ENCODE results near the gene PCNX4. TPM values are rescaled to one million over a fixed set of nuclear protein-coding genes. Genes with fewer than 3 reads are reported as not detected.

The PCNX4 gene
- total and polyA plus RNA-seq, 2 experiments from 2014 or later, result 22.9 to 77.5 TPM

GRCh38 chr14:60133487-60133886 lies 41.8 kb downstream of the PCNX4 start:
- H3K27ac Mint-ChIP-seq, result no peak overlapping the region
- peaks cover 1% of the 10 kb centered on the region for H3K27me3 Mint-ChIP-seq (ENCODE audit: insufficient read depth, low read depth, poor library complexity)
- no peaks in the 10 kb centered on the region for H3K36me3 ChIP-seq (ENCODE audit: insufficient read depth)
- ATAC-seq (no peak), DNase-seq (ENCODE audit: low spot score) (no peak)
- no peak overlapping the region for H3K4me3 Mint-ChIP-seq
- H3F3A ChIP-seq (replicated peaks; ENCODE audit: low read depth), result no peaks in the 10 kb centered on the region
- no peak overlapping the region for H3K27ac ChIP-seq (ENCODE audit: low read depth)
- H3K9me2 ChIP-seq (ENCODE audit: insufficient read depth), result no peaks in the 10 kb centered on the region
- no peaks in the 10 kb centered on the region for H4K20me1 ChIP-seq (replicated peaks; ENCODE audit: insufficient read depth)
- peaks cover 1% of the 10 kb centered on the region; the same call in 1 of the 3 replicates for H3K36me3 Mint-ChIP-seq (ENCODE audit: low read depth)
- no peak overlapping the region for H3K4me3 ChIP-seq
- H2AFZ ChIP-seq, result no peak overlapping the region
- no peak for TF ChIP-seq EZH2phosphoT487 (IDR thresholded peaks at IDR 0.05; ENCODE audit: unreplicated experiment)
- TF ChIP-seq ZNF462 (CRISPR knock-in tag; IDR thresholded peaks at IDR 0.05), result no peak
- TF ChIP-seq CREB1 (CRISPR knock-in tag; IDR thresholded peaks at IDR 0.05; ENCODE audit: low read depth), result no peak
- no peak for TF ChIP-seq JUNB (IDR thresholded peaks at IDR 0.05; ENCODE audit: unreplicated experiment)
- TF ChIP-seq POLR2AphosphoS5 (IDR thresholded peaks at IDR 0.05; ENCODE audit: low read depth), result no peak
- TF ChIP-seq ETS1 (IDR thresholded peaks at IDR 0.05), result no peak
- TF ChIP-seq REST (IDR thresholded peaks at IDR 0.05; ENCODE audit: unreplicated experiment), result no peak
- TF ChIP-seq STAT1 (IDR thresholded peaks at IDR 0.05; ENCODE audit: unreplicated experiment), result no peak
- TF ChIP-seq EZH2 (IDR thresholded peaks at IDR 0.05; ENCODE audit: low read depth, unreplicated experiment), result no peak
- no peak for TF ChIP-seq CTCF (conservative IDR thresholded peaks at IDR 0.05; ENCODE audit: low read depth in 2 of 2)
- TF ChIP-seq ZNF114 (CRISPR knock-in tag; IDR thresholded peaks at IDR 0.05), result no peak
- no peak for TF ChIP-seq ZNF331 (CRISPR knock-in tag; IDR thresholded peaks at IDR 0.05; ENCODE audit: low read depth)
- no peak for TF ChIP-seq NANOG (IDR thresholded peaks at IDR 0.05; ENCODE audit: borderline replicate concordance)
- peaks cover 5% of the 10 kb centered on the region; the same call in 1 of the 3 replicates for H3K4me1 Mint-ChIP-seq
- H3K9me3 Mint-ChIP-seq, result no peaks in the 10 kb centered on the region
- no peaks in the 10 kb centered on the region for H3K79me2 ChIP-seq (replicated peaks; ENCODE audit: insufficient read depth)
- H3K4me1 ChIP-seq (ENCODE audit: insufficient read depth), result no peaks in the 10 kb centered on the region
- H3K27me3 ChIP-seq (ENCODE audit: insufficient read depth), result no peaks in the 10 kb centered on the region
- H3K4me2 ChIP-seq, result no peak overlapping the region
